ENCODE data around the gene LIN9.

GRCh38 chr1:226248796-226249195 lies 60.2 kb downstream of the LIN9 start:
- no peak for TF ChIP-seq CTCF (IDR thresholded peaks at IDR 0.05 in 4 of 5, conservative IDR thresholded peaks at IDR 0.05 in 1 of 5)
- TF ChIP-seq POLR2A (IDR thresholded peaks at IDR 0.05) = no peak
